Neutrophil (primary cell): ENCODE results near the gene MS4A6A.

Experiments used
- H3K27ac ChIP-seq: fragments of 200-600 bp; sonication (generic); 2 replicates; pipeline ENCODE4 v1.5.1; 2016; ENCODE audit warnings: mild to moderate bottlenecking, moderate library complexity
- H3K27me3 ChIP-seq: fragments of 200-600 bp; sonication (generic); 2 replicates; pipeline ENCODE4 v1.6.0; 2016; ENCODE audit warnings: mild to moderate bottlenecking
- H3K36me3 ChIP-seq: fragments of 200-600 bp; sonication (generic); 2 replicates; pipeline ENCODE4 v1.5.1; 2017
- H3K4me1 ChIP-seq, 2 experiments: fragments of 200-600 bp in 1 of 2; sonication (generic) in 1 of 2; 1 replicate in 1 of 2; 2 replicates in 1 of 2; pipeline versions ENCODE4 v1.5.1 to v1.6.1; 2013 to 2016; ENCODE audit warnings: low read depth in 1 of 2, low read length in 1 of 2, mild to moderate bottlenecking in 1 of 2, moderate library complexity in 1 of 2; ENCODE audit not compliant: control insufficient read depth in 1 of 2, insufficient read depth in 1 of 2
- H3K4me3 ChIP-seq, 2 experiments: fragments of 200-600 bp in 1 of 2; sonication (generic) in 1 of 2; 1 replicate in 1 of 2; 2 replicates in 1 of 2; pipeline ENCODE4 v1.5.1; 2013 to 2016; ENCODE audit warnings: low read depth in 1 of 2, low read length in 1 of 2, mild to moderate bottlenecking in 1 of 2, moderate library complexity in 1 of 2
- H3K9me3 ChIP-seq: fragments of 200-600 bp; sonication (generic); 2 replicates; pipeline ENCODE4 v1.5.1; 2016
- CTCF ChIP-seq: fragments of 200-600 bp; sonication (generic); IDR thresholded peaks from 2 replicates; pipeline ENCODE4 v1.5.1; 2016; ENCODE audit warnings: antibody characterized with exemption

Gene MS4A6A

GRCh38 chr11:60214386-60214785, 31.5 kb upstream of the MS4A6A start:
- Histone ChIP-seq H3K4me3 (no peak overlapping the region), H3K27ac (no peak overlapping the region), H3K36me3 (no peaks in the 10 kb centered on the region), H3K9me3 (no peaks in the 10 kb centered on the region), H3K27me3 (no peaks in the 10 kb centered on the region), H3K4me1 (no peaks in the 10 kb centered on the region)
- TF ChIP-seq CTCF = no peak

- Histone ChIP-seq H3K27ac (no peak overlapping the region), H3K4me3 (no peak overlapping the region), H3K9me3 (no peaks in the 10 kb centered on the region), H3K4me1 (no peaks in the 10 kb centered on the region), H3K36me3 (no peaks in the 10 kb centered on the region), H3K27me3 (no peaks in the 10 kb centered on the region)
- no peak for TF ChIP-seq CTCF
Measured at GRCh38 chr11:60211206-60211605, 28.3 kb upstream of the MS4A6A start.

GRCh38 chr11:60209977-60210376, 27.1 kb upstream of the MS4A6A start:
- no peaks in the 10 kb centered on the region for H3K36me3 ChIP-seq
- TF ChIP-seq CTCF = no peak
- no peaks in the 10 kb centered on the region for H3K4me1 ChIP-seq
- H3K27me3 ChIP-seq = no peaks in the 10 kb centered on the region
- no peaks in the 10 kb centered on the region for H3K9me3 ChIP-seq
- H3K27ac ChIP-seq = no peak overlapping the region
- no peak overlapping the region for H3K4me3 ChIP-seq

GRCh38 chr11:60208951-60209350, 26.1 kb upstream of the MS4A6A start:
- no peak for TF ChIP-seq CTCF
- Histone ChIP-seq H3K4me1 (no peaks in the 10 kb centered on the region), H3K27ac (no peak overlapping the region), H3K36me3 (no peaks in the 10 kb centered on the region), H3K9me3 (no peaks in the 10 kb centered on the region), H3K27me3 (no peaks in the 10 kb centered on the region), H3K4me3 (no peak overlapping the region)

- no peaks in the 10 kb centered on the region for H3K4me1 ChIP-seq
- H3K4me3 ChIP-seq = no peak overlapping the region
- no peak for TF ChIP-seq CTCF
- no peak overlapping the region for H3K27ac ChIP-seq
- H3K27me3 ChIP-seq = no peaks in the 10 kb centered on the region
- H3K9me3 ChIP-seq = no peaks in the 10 kb centered on the region
- no peaks in the 10 kb centered on the region for H3K36me3 ChIP-seq
Measured at GRCh38 chr11:60208146-60208895, 25.4 kb upstream of the MS4A6A start.
